K562 (cell line): ENCODE data around the gene KLHL29. TPM values are rescaled to one million over a fixed set of nuclear protein-coding genes. Genes with fewer than 3 reads are reported as not detected.

Experiments
- ATAC-seq: fragments of 200-7000 bp; cut with Tn5 transposase; 3 replicates; pipeline ENCODE4 v1.9.1; 2020; ENCODE audit warnings: moderate library complexity
- BruUV-seq: library from RNA; stranded (reverse); fragments of 400-500 nt; replicated peaks from 2 replicates; lab custom pipeline; 2021; lab: Mats Ljungman, UMichigan
- CTCF ChIA-PET: fragments of 300-600 bp; formaldehyde crosslinking; extraction: SDS; loops from one replicate; lab custom pipeline; 2021; ENCODE audit warnings: low intra/inter-chr PET ratio; lab: Yijun Ruan, JAX
- POLR2A ChIA-PET: fragments of 300-600, 350-650 bp; sonication (Branson Sonifier 250); formaldehyde crosslinking; extraction: SDS; loops from one replicate; lab custom pipeline; 2021; ENCODE audit warnings: antibody characterized with exemption, inconsistent platforms; lab: Yijun Ruan, JAX
- DNase-seq, 4 experiments: peaks; one replicate each; pipeline versions ENCODE4 v3.0.0 to v3.0.0-alpha.2; 2011 to 2018; ENCODE audit warnings: low spot score in 3 of 4, mixed read lengths in 3 of 4; ENCODE audit errors: extremely low read depth in 1 of 4
- FAIRE-seq: peaks from 2 replicates; lab custom pipeline; 2011; peaks lifted over from hg19 to GRCh38; lab: Jason Lieb, UNC
- H2AFZ ChIP-seq: 2 replicates; pipeline ENCODE4 v1.6.0; 2011; ENCODE audit warnings: low read depth, low read length, control low read depth, inconsistent platforms
- H3K27ac ChIP-seq: fragments of 200-600 bp; 3 replicates; pipeline ENCODE4 v1.8.0; 2011; ENCODE audit warnings: low read depth, mild to moderate bottlenecking, control low read depth, inconsistent platforms, low read length, moderate library complexity, mixed read lengths; ENCODE audit errors: extremely low read depth
- H3K27me3 ChIP-seq, 2 experiments: fragments of 300-600 bp in 1 of 2; 2 replicates in 1 of 2; 3 replicates in 1 of 2; pipeline versions ENCODE4 v1.6.0 to v1.8.0; 2011; ENCODE audit warnings: inconsistent platforms in 2 of 2, low read length in 2 of 2, mild to moderate bottlenecking in 1 of 2, mixed read lengths in 1 of 2, moderate library complexity in 1 of 2; ENCODE audit not compliant: control insufficient read depth in 2 of 2, insufficient read depth in 2 of 2
- H3K36me3 ChIP-seq: fragments of 300-600 bp; 3 replicates; pipeline ENCODE4 v1.8.0; 2011; ENCODE audit warnings: mild to moderate bottlenecking, low read length, inconsistent platforms; ENCODE audit not compliant: control insufficient read depth, insufficient read depth
- H3K4me1 ChIP-seq, 2 experiments: fragments of 200-600 bp in 1 of 2; replicated peaks in 1 of 2; 2 replicates in 1 of 2; 3 replicates in 1 of 2; pipeline versions ENCODE4 v1.5.1 to v1.8.0; 2011; ENCODE audit warnings: inconsistent platforms in 2 of 2, low read length in 2 of 2, mild to moderate bottlenecking in 1 of 2, mixed read lengths in 1 of 2, moderate library complexity in 1 of 2; ENCODE audit not compliant: control insufficient read depth in 2 of 2, insufficient read depth in 2 of 2
- H3K4me2 ChIP-seq: 2 replicates; pipeline ENCODE4 v1.6.1; 2011; ENCODE audit warnings: low read length, control low read depth, inconsistent platforms, mixed read lengths; ENCODE audit not compliant: insufficient read depth
- H3K4me3 ChIP-seq: fragments of 200-600 bp; sonication (generic), shearing (Covaris generic); 2 replicates; pipeline ENCODE4 v1.5.1; 2016; ENCODE audit warnings: control low read depth, inconsistent platforms
- H3K79me2 ChIP-seq: fragments of 200-600 bp; 3 replicates; pipeline ENCODE4 v1.8.0; 2011; ENCODE audit warnings: low read length, inconsistent platforms; ENCODE audit not compliant: control insufficient read depth, insufficient read depth
- H3K9ac ChIP-seq, 2 experiments: 2 replicates each; pipeline versions ENCODE4 v1.6.0 to v1.6.1; 2011; ENCODE audit warnings: low read depth in 2 of 2, low read length in 2 of 2, control low read depth in 1 of 2, inconsistent platforms in 1 of 2, mild to moderate bottlenecking in 1 of 2, mixed read lengths in 1 of 2; ENCODE audit not compliant: insufficient read depth in 1 of 2
- H3K9me1 ChIP-seq: one replicate; pipeline ENCODE4 v1.6.0; 2011; ENCODE audit warnings: inconsistent platforms, mild to moderate bottlenecking, low read length, moderate library complexity; ENCODE audit not compliant: control insufficient read depth, insufficient read depth
- H3K9me3 ChIP-seq: replicated peaks from 2 replicates; pipeline ENCODE4 v1.5.1; 2011; ENCODE audit warnings: low read depth, low read length, inconsistent platforms; ENCODE audit not compliant: control insufficient read depth, insufficient read depth
- H4K20me1 ChIP-seq: replicated peaks from 2 replicates; pipeline ENCODE4 v1.6.1; 2011; ENCODE audit warnings: low read length, inconsistent platforms, mixed read lengths; ENCODE audit not compliant: control insufficient read depth, insufficient read depth
- CREM ChIP-seq: IDR thresholded peaks from 2 replicates; pipeline ENCODE4 v1.6.1; 2014; ENCODE audit warnings: antibody characterized with exemption, low read depth
- ZBTB8A ChIP-seq: fragments of 450-650 bp; IDR thresholded peaks from 2 replicates; pipeline ENCODE4 v1.6.1; 2018; ENCODE audit warnings: mild to moderate bottlenecking, moderate library complexity; ENCODE audit not compliant: partially characterized antibody
- ZNF263 ChIP-seq: sonication (generic); formaldehyde crosslinking; IDR thresholded peaks from 2 replicates; pipeline ENCODE4 v1.8.0; 2022; ENCODE audit warnings: mild to moderate bottlenecking, missing genetic modification reagents, borderline replicate concordance
- WGBS: fragments of 100-300 bp; shearing (Covaris generic); methylation state at CpG from one replicate; pipeline ENCODE4 v1.1.6; 2016; ENCODE audit warnings: low coverage, mixed read lengths; ENCODE audit not compliant: insufficient coverage; ENCODE audit errors: missing lambda C conversion rate; 5-methylcytosine and 5-hydroxymethylcytosine counted together
- in situ Hi-C: fragments of 300-500 bp; cut with MboI; formaldehyde crosslinking; loops from 4 replicates; pipeline ENCODE4 v1.15.0; 2018; ENCODE audit warnings: inconsistent platforms, mixed read lengths
- intact Hi-C: fragments of 100-400 bp; cut with micrococcal nuclease; formaldehyde crosslinking; loops from 2 replicates; pipeline ENCODE4 v1.14.2; 2022
- polyA plus RNA-seq, 8 experiments: library from polyadenylated mRNA; depleted of rRNA in 4 of 8; stranded (reverse) in 5 of 8; unstranded in 3 of 8; fragments of >200 nt; fragmentation: Nextera tagmentation in 2 of 8; fragmentation: Illumina TruSeq in 1 of 8; extraction: Ambion mirVana in 2 of 8; extraction: Trizol in 1 of 8; gene quantifications; 2 replicates each; pipeline versions ENCODE4 v1.2.1 to v1.2.3, GENCODE V29; 2011 to 2014; ENCODE audit warnings: inconsistent platforms in 1 of 8, missing spikeins in 1 of 8
- total RNA-seq, 7 experiments: library from RNA; depleted of rRNA in 6 of 7; stranded (reverse); fragments of >200 nt in 6 of 7; fragmentation: Illumina TruSeq in 2 of 7; extraction: Trizol in 2 of 7; gene quantifications; 2 replicates each; pipeline versions ENCODE4 v1.2.1 to v1.2.3, GENCODE V29; 2011 to 2021; ENCODE audit warnings: low replicate concordance in 1 of 7
- TF ChIP-seq, protein P1 (sequence below): sonication (generic); formaldehyde crosslinking; IDR thresholded peaks from 2 replicates; pipeline ENCODE4 v1.8.0; 2022; ENCODE audit warnings: mild to moderate bottlenecking, missing genetic modification reagents
- TF ChIP-seq, protein P2 (sequence below): sonication (generic); formaldehyde crosslinking; IDR thresholded peaks from 2 replicates; pipeline ENCODE4 v1.4.0; 2020; ENCODE audit warnings: mild to moderate bottlenecking, missing genetic modification reagents
- TF ChIP-seq, protein P3 (sequence below): fragments of 250-450 bp; sonication (Bioruptor Pico); IDR thresholded peaks from 2 replicates; pipeline ENCODE4 v1.4.0; 2020
- TF ChIP-seq, protein P4 (sequence below): fragments of 250-450 bp; sonication (Bioruptor Pico); IDR thresholded peaks from 2 replicates; pipeline ENCODE4 v1.4.0; 2020; ENCODE audit warnings: borderline replicate concordance

The KLHL29 gene
- total and polyA plus RNA-seq, 9 of the 15 experiments (the other 6 are each of a cell fraction or from before 2014, with no cell fraction given): 0.03 to 0.31 (median 0.08) TPM; not detected in 1

DNA sequence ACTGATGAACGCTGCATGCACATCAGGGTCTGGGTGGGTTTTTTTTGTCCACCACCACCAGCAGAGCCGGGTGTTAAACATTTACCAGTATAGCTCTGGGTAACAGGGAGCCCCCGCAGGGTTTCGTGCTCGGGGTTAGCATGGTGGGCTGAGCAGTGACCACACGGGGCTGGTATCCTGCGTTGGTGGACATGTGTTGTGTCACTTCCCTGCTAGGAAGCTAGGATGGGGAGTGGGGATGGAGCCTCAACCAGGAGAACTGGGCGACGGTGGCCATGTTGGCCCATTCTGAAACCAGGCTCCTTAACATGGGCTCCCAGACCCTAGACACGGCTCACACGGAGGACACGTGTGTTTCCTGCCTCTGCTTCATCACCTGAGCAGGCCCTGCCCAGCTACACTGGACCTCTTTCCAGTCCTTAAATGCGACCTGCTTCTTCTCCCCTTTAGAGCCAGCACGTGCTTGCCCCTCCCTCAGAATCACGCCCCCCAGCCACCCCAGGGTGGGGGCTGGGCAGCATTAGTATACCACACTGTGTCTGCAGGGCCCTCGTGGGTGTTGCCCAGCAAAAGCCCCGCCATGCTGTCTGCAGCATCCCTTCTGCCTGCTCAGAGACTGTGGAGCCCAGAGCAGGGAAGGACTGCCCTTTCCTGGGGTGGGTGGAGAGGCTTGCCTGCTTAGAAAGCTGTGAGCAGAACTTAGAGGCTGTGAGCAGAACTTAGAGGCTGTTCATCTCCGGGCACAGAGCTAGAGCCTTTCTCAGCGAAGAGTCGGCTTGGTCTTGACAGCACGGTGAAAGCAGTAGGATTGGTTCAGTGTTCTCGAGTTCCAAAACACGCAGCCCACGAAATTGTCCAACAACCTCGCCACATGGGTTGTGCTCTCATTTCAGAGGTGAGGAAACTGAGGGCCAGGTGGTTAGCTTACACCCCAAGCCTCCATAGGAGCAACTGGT lies 142.1 kb downstream of the KLHL29 start:
- Histone ChIP-seq H3K36me3 (no peaks in the 10 kb centered on the region), H3K27me3 (peaks cover 53 to 93% of the 10 kb centered on the region in 2 experiments), H3K79me2 (no peaks in the 10 kb centered on the region), H4K20me1 (peaks cover 4% of the 10 kb centered on the region; the same call in 1 of the 2 replicates), H3K4me3 (no peak overlapping the region), H3K9ac (no peak overlapping the region), H3K4me1 (no peaks in the 10 kb centered on the region), H3K4me2 (no peak overlapping the region), H3K9me3 (no peaks in the 10 kb centered on the region), H3K27ac (no peak overlapping the region), H3K9me1 (no peaks in the 10 kb centered on the region), H2AFZ (no peak overlapping the region)
- in situ Hi-C loops (no loop called here), intact Hi-C loops (no loop called here)
- ATAC-seq: no peak
- BruUV-seq: no TSS peak
- FAIRE-seq: no peak
- WGBS: under 1% methylated on average over 25 of the region's 25 CpGs
- POLR2A ChIA-PET: interaction anchor here (0.7 kb wide), 1 partner anchor 49 kb away, joined by 3 read pairs; no protein-coding TSS in a partner anchor
- TF ChIP-seq CREM: no peak
- TF ChIP-seq, protein P1, sequence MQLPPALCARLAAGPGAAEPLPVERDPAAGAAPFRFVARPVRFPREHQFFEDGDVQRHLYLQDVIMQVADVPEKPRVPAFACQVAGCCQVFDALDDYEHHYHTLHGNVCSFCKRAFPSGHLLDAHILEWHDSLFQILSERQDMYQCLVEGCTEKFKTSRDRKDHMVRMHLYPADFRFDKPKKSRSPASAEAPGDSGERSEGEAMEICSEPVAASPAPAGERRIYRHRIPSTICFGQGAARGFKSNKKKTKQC (CRISPR knock-in tag): no peak
- TF ChIP-seq, protein P2, sequence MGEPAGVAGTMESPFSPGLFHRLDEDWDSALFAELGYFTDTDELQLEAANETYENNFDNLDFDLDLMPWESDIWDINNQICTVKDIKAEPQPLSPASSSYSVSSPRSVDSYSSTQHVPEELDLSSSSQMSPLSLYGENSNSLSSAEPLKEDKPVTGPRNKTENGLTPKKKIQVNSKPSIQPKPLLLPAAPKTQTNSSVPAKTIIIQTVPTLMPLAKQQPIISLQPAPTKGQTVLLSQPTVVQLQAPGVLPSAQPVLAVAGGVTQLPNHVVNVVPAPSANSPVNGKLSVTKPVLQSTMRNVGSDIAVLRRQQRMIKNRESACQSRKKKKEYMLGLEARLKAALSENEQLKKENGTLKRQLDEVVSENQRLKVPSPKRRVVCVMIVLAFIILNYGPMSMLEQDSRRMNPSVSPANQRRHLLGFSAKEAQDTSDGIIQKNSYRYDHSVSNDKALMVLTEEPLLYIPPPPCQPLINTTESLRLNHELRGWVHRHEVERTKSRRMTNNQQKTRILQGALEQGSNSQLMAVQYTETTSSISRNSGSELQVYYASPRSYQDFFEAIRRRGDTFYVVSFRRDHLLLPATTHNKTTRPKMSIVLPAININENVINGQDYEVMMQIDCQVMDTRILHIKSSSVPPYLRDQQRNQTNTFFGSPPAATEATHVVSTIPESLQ (CRISPR knock-in tag): no peak
- TF ChIP-seq, protein P3, sequence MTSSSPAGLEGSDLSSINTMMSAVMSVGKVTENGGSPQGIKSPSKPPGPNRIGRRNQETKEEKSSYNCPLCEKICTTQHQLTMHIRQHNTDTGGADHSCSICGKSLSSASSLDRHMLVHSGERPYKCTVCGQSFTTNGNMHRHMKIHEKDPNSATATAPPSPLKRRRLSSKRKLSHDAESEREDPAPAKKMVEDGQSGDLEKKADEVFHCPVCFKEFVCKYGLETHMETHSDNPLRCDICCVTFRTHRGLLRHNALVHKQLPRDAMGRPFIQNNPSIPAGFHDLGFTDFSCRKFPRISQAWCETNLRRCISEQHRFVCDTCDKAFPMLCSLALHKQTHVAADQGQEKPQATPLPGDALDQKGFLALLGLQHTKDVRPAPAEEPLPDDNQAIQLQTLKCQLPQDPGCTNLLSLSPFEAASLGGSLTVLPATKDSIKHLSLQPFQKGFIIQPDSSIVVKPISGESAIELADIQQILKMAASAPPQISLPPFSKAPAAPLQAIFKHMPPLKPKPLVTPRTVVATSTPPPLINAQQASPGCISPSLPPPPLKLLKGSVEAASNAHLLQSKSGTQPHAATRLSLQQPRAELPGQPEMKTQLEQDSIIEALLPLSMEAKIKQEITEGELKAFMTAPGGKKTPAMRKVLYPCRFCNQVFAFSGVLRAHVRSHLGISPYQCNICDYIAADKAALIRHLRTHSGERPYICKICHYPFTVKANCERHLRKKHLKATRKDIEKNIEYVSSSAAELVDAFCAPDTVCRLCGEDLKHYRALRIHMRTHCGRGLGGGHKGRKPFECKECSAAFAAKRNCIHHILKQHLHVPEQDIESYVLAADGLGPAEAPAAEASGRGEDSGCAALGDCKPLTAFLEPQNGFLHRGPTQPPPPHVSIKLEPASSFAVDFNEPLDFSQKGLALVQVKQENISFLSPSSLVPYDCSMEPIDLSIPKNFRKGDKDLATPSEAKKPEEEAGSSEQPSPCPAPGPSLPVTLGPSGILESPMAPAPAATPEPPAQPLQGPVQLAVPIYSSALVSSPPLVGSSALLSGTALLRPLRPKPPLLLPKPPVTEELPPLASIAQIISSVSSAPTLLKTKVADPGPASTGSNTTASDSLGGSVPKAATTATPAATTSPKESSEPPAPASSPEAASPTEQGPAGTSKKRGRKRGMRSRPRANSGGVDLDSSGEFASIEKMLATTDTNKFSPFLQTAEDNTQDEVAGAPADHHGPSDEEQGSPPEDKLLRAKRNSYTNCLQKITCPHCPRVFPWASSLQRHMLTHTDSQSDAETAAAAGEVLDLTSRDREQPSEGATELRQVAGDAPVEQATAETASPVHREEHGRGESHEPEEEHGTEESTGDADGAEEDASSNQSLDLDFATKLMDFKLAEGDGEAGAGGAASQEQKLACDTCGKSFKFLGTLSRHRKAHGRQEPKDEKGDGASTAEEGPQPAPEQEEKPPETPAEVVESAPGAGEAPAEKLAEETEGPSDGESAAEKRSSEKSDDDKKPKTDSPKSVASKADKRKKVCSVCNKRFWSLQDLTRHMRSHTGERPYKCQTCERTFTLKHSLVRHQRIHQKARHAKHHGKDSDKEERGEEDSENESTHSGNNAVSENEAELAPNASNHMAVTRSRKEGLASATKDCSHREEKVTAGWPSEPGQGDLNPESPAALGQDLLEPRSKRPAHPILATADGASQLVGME (CRISPR knock-in tag): no peak
- no peak for TF ChIP-seq ZBTB8A
- no peak for TF ChIP-seq ZNF263 (CRISPR knock-in tag)
- TF ChIP-seq, protein P4, sequence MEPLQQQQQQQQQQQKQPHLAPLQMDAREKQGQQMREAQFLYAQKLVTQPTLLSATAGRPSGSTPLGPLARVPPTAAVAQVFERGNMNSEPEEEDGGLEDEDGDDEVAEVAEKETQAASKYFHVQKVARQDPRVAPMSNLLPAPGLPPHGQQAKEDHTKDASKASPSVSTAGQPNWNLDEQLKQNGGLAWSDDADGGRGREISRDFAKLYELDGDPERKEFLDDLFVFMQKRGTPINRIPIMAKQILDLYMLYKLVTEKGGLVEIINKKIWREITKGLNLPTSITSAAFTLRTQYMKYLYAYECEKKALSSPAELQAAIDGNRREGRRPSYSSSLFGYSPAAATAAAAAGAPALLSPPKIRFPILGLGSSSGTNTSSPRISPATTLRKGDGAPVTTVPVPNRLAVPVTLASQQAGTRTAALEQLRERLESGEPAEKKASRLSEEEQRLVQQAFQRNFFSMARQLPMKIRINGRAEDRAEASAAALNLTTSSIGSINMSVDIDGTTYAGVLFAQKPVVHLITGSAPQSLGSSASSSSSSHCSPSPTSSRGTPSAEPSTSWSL: no peak
- CTCF ChIA-PET: no interaction called here
- no peak for DNase-seq
